Activated T-helper 1 cell treated with anti-CD3 and anti-CD28 coated beads, Interleukin-2, amount 50 U/mL, for 16 hours (primary cell): ENCODE measurements around the gene ULK1.
A peak's percentile ranks its signal among the peaks of the same experiment; 100 is the strongest.
"Not testable (repeated sequence)": the region's sequence is repeated elsewhere in the genome, so short reads cannot be mapped to it uniquely, and the experiment has no call there.

Source experiments
- DNase-seq, 2 donors: peaks; one replicate each; pipeline ENCODE4 v3.0.0-alpha.2; 2020; ENCODE audit warnings: low read depth in 1 of 2, low spot score in 1 of 2

The ULK1 gene

DNA sequence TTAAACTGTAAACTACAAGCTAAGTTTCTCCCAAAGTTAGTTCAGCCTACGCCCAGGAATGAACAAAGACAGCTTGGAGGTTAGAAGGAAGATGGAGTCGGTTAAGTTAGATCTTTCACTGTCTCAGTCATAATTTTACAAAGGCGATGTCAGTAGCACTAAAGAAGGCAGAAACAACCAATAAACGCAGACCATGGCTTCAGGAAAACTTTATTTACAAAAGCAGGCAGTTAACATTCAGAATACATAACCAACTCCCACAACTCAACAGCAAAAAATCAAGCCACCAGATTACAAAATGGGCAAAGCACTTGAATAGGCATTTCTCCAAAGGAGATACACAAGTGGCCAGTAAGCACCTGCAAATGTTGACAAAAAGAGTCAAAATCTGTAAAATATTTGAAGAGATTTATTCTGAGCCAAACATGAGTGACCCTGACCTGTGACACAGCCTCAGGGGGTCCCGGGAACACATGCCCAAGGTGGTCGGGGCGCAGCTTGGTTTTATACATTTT is 8.8 kb upstream of the ULK1 start:
- DNase-seq = no peak

- DNase-seq = not testable (repeated sequence)
Observed at GRCh38 chr12:131891722-131892121, 2.7 kb upstream of the ULK1 start.

- DNase-seq = no peak
Observed at GRCh38 chr12:131892711-131893604, 1.5 kb upstream of the ULK1 start.

DNA sequence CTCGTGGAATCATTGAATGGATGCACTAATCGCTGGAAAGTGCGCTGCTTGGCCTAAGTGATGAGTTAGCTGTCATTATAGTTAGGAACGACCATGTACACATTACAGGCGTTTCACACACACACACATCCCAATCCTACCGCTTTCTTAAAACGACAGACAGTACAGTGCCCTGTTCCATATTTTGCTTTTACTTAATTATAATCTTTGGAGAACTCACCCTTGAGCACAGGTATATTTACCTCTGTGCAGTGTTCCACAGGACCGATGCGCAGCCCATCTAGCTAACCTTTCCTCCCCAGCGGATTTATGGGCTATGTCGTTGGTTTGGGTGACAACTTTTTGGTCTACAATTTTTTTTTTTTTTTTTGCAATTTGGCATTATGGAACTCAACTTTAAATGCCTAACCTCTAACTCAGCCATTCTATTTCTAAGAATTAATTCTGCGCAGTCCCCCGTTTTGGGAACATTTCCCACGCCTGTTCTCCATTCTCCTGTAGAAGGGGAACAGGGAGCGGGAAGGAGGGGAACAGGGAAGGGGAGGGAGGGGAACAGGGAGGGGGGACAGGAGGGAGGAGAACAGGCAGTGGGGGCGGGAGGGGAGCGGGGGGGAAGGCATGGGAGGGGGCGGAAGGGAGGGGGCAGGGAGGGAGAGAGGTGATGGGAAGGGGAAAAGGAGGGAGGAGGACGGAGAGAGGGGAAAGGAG is 663 bp upstream of the ULK1 start:
- no peak for DNase-seq

GRCh38 chr12:131894981-131895639 is 688 bp downstream of the ULK1 start:
- DNase-seq = no peak

- no peak for DNase-seq
Observed at GRCh38 chr12:131895640-131896079, 1.2 kb downstream of the ULK1 start.

- DNase-seq = peak; percentile 38 to 49
Observed at GRCh38 chr12:131896080-131896810, 1.8 kb downstream of the ULK1 start.

DNA sequence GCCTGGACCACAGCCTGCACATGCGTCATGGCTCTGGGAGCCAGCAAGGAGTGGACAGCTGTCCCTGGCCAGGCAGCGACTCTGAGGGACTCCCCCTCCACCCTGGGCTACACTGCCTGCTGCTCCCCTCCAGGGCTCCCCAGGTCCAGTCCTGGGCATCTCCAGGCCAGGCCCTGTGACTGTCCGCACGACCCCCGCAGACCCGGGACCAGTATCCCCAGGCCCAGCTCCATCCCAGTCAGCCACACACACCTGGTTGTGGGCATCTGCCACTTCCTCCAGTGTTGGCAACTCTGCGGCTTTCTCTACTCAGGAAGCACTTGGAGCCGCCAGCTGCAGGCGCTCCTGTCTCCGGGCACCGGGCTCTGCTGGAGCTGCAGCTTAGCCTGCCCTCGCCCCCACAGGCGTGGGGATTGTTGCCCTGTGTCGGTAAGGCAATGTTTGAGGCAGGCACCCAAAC is 2.4 kb downstream of the ULK1 start:
- DNase-seq = no peak

DNA sequence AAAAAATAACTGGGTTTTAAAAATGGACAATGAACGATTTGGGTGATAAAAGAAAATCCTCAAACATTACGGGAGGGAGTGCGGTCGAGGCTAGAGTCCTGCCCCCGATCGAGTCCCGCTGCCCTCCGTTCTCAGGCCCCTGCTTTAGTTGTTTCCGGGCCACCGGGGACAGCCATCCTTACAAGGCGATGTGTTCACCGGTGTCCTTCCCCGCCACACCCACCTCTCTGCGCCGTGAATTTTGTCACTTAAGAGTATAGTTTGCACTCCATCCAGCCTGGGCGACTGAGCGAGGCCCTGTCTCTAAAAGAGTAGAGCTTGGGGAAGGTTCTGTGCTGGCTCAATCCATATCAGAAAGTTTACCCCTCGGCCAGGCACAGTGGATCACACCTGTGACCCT is 2.9 kb downstream of the ULK1 start:
- DNase-seq = no peak

DNA sequence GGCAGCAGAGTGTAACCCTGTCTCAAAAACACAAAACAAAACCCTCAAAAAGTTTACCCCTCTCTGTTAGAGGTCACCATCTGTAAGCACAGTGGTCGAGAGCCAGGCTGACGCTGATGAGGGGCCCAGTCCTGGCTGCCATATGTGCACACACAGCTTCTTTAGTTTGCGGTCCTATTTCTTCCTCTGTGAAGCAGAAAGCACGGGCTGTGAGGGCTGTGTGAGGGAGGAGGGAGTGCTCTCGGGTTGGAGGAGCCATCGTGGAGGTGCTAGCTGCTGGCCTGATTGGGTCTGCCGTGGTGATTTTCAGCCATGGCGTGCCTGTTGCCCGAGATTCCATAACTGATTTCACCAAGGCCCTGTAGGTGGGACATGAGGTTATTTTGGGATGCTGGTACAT is 3.5 kb downstream of the ULK1 start:
- no peak for DNase-seq

DNA sequence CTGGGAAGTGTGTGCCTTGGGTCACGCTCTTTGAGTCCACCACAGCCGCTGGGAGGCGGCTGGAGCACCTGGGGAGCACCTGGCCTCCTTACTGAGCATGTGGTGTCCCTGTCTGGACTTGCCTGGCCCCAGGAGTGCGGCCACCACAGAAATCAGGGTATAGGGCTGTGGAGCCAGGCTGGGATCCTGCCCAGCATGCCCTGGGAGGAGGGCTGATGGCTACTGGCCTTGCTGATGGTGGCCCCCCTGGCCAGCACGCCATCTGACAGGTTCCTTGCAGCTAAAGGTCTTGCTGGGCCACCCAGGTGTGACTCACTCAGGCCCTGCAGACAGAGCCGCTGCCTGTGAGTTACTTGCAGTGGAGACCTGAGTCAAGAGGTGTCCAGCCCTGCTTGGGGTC is 6.0 kb downstream of the ULK1 start:
- no peak for DNase-seq

DNA sequence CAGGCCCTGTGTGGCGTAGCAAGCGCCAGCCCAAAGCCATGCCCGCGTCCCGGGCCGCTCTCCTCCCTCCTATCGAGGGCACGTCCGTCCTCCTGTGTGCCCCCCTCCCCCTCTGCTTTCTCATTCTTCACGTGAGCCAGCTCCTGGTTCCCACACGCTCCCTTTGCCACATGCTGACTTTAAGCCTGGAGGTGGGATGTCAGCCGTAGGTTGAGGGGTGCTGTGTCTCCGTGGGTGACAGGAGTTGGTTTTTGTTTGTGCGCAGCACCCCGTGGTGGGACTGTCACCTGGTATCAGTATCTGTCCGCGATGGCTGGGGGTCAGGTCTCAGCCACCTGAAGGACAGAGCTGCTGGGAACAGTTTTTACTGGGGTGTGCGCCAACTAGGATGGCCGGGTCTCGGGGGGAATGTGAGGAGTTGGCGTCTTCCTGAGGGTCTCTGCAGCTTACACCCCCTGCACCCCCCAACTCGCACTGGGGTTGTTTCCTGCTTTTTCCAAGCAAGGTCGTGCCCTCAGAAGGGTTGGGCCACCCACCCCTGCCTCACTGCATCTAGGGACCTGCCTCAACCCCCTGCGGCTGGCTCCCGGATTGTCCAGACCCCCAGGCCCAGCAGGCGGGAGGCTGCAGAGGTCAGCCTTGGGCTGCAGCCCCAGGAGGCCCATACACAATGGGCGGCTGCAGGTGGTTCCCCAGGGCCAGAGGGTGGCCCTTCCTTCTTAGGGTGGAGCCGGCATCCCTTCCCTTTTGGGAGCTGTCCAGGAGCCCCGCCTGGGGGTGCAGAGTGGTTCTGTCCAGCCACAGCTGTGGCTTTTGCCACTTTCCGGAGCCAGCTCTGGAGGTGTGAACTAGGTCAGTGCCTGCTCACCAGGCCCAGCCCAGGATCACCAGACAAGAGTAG is 7.3 kb downstream of the ULK1 start:
- no peak for DNase-seq

DNA sequence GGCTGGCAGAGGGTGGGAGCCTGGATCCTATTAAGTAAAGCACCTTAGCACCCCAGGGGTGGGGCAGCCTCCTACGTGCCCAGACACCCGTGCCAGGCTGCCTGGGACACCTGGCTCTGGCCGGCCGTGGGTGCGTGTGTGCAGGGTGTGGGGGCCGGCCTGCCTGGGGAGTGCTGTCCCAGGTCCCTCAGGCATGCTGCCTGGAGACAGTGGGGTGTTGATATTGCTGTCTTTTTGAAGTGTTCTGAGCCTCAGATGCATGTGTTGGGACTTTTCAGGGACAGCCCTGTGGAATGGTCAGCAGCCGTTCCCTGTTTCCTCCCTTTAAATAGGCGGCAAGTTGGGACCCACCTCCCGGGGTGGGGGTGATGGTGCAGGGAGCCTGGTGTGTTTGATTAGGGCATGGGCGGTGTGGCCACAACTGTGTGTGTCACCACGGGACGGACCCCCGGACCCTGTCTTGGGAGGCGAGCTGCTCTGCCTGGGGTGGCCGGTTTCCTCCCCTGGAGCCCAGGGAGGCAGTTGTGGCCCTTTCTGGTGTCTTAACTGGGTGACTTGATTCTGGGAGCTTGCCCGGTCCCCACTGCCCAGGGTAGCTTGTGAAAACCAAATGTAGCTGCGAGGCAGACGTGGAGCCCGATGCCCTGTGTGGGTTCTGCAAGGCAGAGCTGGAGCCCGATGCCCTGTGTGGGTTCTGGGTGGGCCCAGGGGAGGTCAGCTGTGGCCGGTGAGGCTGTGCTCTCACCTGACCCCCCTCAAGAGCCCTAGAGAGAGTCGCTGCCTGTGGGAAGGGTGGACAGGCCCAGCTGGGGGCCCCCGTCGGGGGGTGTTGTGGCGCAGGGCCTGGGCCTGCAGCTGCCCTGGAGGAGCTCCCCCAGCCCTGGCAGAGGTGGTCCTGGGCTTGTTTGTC is 8.2 kb downstream of the ULK1 start:
- no peak for DNase-seq

DNA sequence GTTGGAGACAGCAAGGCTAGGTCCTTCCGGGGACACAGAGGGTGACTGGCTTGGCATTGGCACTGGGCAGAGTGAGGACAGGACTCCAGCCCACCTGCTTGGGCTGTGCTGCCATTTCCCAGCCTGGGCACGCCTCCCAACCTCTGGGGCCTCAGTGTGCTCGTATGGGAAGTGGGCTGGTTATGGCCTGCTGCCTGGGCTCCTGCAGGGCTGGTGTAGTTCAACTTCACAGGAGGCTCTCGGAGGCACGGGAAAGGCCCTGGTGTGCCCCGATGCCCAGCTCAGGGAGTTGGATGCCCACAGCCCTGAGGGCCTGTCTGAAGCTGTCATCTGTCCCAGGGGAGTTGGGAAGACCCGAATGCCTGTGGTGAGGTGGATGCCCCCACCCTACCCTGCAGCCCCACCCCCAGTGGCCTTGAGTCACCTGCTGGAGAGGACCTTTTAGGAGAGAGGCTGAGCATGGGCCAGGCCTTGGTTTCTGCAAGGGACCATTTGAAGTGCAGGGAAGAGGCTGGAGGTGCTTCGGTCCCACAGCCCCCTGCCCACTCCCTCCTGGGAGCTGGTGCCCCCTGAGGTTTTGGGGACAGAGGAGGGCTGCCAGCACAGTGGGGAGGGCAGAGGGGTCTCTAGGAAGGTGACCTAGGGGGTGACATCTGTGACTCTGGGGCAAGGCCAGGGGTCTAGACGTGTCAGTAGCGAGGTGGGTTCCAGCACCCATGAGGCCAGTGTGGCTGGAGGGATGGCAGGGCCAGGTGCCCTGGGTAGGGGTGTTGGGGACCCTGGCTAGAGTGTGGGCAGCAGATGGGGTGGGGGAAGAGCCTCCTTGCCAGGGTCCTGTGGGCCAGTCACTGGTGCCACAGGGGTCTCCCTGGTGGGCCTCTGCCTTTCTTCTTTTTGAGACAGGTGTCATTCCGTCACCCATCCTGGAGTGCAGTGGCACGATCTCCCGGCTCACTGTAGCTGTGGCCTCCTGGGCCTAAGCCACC is 9.1 kb downstream of the ULK1 start:
- no peak for DNase-seq

DNA sequence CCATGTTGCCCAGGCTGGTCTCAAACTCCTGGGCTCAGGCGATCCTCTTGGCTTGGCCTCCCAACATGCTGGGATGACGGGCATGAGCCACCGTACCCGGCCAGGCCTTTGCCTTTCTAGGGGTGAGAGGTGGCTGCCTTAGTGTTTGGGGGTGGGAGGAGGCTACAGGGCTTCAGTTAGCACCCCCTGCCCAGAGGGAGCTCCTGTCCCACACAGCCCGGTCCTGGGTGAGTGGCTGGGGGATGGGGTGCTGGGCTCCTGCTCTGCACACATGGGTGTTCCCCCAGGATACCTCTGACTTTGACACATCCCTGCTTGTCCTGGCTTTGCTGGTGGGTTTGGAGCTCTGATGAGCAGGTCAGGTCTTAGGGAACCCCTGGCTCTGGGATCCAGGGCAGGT is 9.9 kb downstream of the ULK1 start:
- no peak for DNase-seq

GRCh38 chr12:131905081-131905629 is 10.7 kb downstream of the ULK1 start:
- no peak for DNase-seq

DNA sequence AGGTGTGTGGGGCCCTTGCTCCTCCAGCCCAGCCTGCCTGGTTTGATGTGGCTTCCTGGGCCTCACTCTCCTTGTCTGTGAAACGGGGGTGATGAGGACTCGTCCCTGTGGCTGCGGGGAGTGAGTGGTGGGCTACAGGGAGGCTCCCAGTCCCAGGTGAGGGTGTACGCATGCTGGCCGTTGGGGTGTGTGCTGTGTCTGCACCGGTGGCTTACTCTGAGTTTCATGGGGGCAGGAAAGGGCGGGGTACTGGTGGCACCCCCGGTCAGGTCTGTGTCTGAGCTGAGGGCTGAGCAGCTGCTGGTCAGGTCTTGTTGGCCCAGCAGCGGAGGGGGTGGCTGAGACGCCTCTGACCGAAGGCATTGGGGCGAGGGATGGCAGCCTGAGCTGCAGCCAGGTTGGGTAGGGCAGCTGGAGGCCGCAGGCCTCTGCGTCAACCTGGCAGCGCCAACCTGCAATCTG is 11.2 kb downstream of the ULK1 start:
- DNase-seq = no peak
